H9 (cell line): ENCODE results near the gene TMEM61. TPM values are rescaled to one million over a fixed set of nuclear protein-coding genes. Genes with fewer than 3 reads are reported as not detected.

Experiments used
- DNase-seq: peaks from one replicate; pipeline ENCODE4 v3.0.0-alpha.2; 2017
- H2AFZ ChIP-seq: one replicate; pipeline ENCODE4 v1.6.1; 2013; ENCODE audit warnings: mild to moderate bottlenecking, low read length, control low read depth, moderate library complexity
- H2AK5ac ChIP-seq: 2 replicates; pipeline ENCODE4 v1.6.1; 2013; ENCODE audit warnings: low read length, control low read depth, mixed read lengths; ENCODE audit not compliant: insufficient read length
- H2BK120ac ChIP-seq: one replicate; pipeline ENCODE4 v1.6.1; 2013; ENCODE audit warnings: low read depth, mild to moderate bottlenecking, low read length, control low read depth, inconsistent platforms; ENCODE audit not compliant: poor library complexity, severe bottlenecking
- H2BK12ac ChIP-seq: 2 replicates; pipeline ENCODE4 v1.6.1; 2013; ENCODE audit warnings: low read length, control low read depth, mixed read lengths, low read depth; ENCODE audit not compliant: insufficient read length
- H2BK15ac ChIP-seq: 2 replicates; pipeline ENCODE4 v1.6.1; 2013; ENCODE audit warnings: low read depth, low read length, control low read depth
- H2BK20ac ChIP-seq: one replicate; pipeline ENCODE4 v1.6.1; 2013; ENCODE audit warnings: low read depth, mild to moderate bottlenecking, low read length, control low read depth, inconsistent platforms; ENCODE audit not compliant: poor library complexity, severe bottlenecking
- H2BK5ac ChIP-seq: 2 replicates; pipeline ENCODE4 v1.6.1; 2013; ENCODE audit warnings: low read length, control low read depth, mixed read lengths; ENCODE audit not compliant: insufficient read length
- H3K14ac ChIP-seq: 2 replicates; pipeline ENCODE4 v1.6.1; 2013; ENCODE audit warnings: low read length, control low read depth; ENCODE audit not compliant: insufficient read depth
- H3K18ac ChIP-seq: 2 replicates; pipeline ENCODE4 v1.6.1; 2013; ENCODE audit warnings: low read depth, mild to moderate bottlenecking, mixed read lengths, low read length, control low read depth; ENCODE audit not compliant: insufficient read length
- H3K23ac ChIP-seq: 2 replicates; pipeline ENCODE4 v1.6.1; 2013; ENCODE audit warnings: low read length, control low read depth, mixed read lengths, low read depth; ENCODE audit not compliant: insufficient read length
- H3K23me2 ChIP-seq: 2 replicates; pipeline ENCODE4 v1.6.1; 2013; ENCODE audit warnings: low read depth, mild to moderate bottlenecking, mixed read lengths, low read length, control low read depth; ENCODE audit not compliant: insufficient read length, poor library complexity, severe bottlenecking
- H3K27ac ChIP-seq: 2 replicates; pipeline ENCODE4 v1.5.1; 2013; ENCODE audit warnings: low read length, control low read depth, mixed read lengths, low read depth; ENCODE audit not compliant: insufficient read length
- H3K27me3 ChIP-seq: 2 replicates; pipeline ENCODE4 v1.6.1; 2013; ENCODE audit warnings: low read length, control low read depth, inconsistent platforms; ENCODE audit not compliant: insufficient read depth
- H3K4ac ChIP-seq: 2 replicates; pipeline ENCODE4 v1.6.1; 2013; ENCODE audit warnings: low read depth, mild to moderate bottlenecking, control low read depth, inconsistent platforms, low read length, moderate library complexity
- H3K4me1 ChIP-seq: 2 replicates; pipeline ENCODE4 v1.6.1; 2013; ENCODE audit warnings: low read length, control low read depth, inconsistent platforms; ENCODE audit not compliant: insufficient read depth
- H3K4me2 ChIP-seq: 2 replicates; pipeline ENCODE4 v1.6.1; 2013; ENCODE audit warnings: low read length, control low read depth, mixed read lengths; ENCODE audit not compliant: insufficient read length, insufficient read depth
- H3K56ac ChIP-seq: 2 replicates; pipeline ENCODE4 v1.6.1; 2013; ENCODE audit warnings: low read depth, mild to moderate bottlenecking, mixed read lengths, low read length, control low read depth; ENCODE audit not compliant: insufficient read length
- H3K79me1 ChIP-seq: 2 replicates; pipeline ENCODE4 v1.6.1; 2013; ENCODE audit warnings: low read depth, mild to moderate bottlenecking, moderate library complexity, low read length, control low read depth, inconsistent platforms; ENCODE audit not compliant: insufficient read depth, poor library complexity, severe bottlenecking
- H3K79me2 ChIP-seq: 2 replicates; pipeline ENCODE4 v1.6.1; 2013; ENCODE audit warnings: low read length, control low read depth, inconsistent platforms; ENCODE audit not compliant: insufficient read depth
- H3K9ac ChIP-seq: 2 replicates; pipeline ENCODE4 v1.6.1; 2013; ENCODE audit warnings: low read length, control low read depth, mixed read lengths; ENCODE audit not compliant: insufficient read length; ENCODE audit errors: extremely low read depth
- H3K9me3 ChIP-seq: one replicate; pipeline ENCODE4 v1.6.1; 2013; ENCODE audit warnings: low read depth, low read length, inconsistent platforms; ENCODE audit not compliant: control insufficient read depth
- H3T11ph ChIP-seq: one replicate; pipeline ENCODE4 v1.6.1; 2013; ENCODE audit warnings: mild to moderate bottlenecking, low read length, control low read depth, inconsistent platforms
- H4K20me1 ChIP-seq: one replicate; pipeline ENCODE4 v1.6.1; 2013; ENCODE audit not compliant: control insufficient read depth, insufficient read length, insufficient read depth
- H4K5ac ChIP-seq: 2 replicates; pipeline ENCODE4 v1.6.1; 2013; ENCODE audit warnings: low read depth, mild to moderate bottlenecking, mixed read lengths, low read length, control low read depth; ENCODE audit not compliant: insufficient read length
- H4K8ac ChIP-seq: replicated peaks from 2 replicates; pipeline ENCODE4 v1.6.1; 2013; ENCODE audit warnings: low read length, control low read depth, mixed read lengths, low read depth; ENCODE audit not compliant: insufficient read length
- H4K91ac ChIP-seq: 2 replicates; pipeline ENCODE4 v1.6.1; 2013; ENCODE audit warnings: low read depth, mild to moderate bottlenecking, moderate library complexity, mixed read lengths, low read length, control low read depth; ENCODE audit not compliant: insufficient read length
- H3K27ac Mint-ChIP-seq, 3 experiments: 2 replicates in 2 of 3; 3 replicates in 1 of 3; pipeline ENCODE4 v1.8.0; 2020 to 2021; ENCODE audit warnings: mixed read lengths in 3 of 3, mild to moderate bottlenecking in 1 of 3, moderate library complexity in 1 of 3
- H3K27me3 Mint-ChIP-seq: 2 replicates; pipeline ENCODE4 v1.8.0; 2021; ENCODE audit warnings: low read depth, mild to moderate bottlenecking, moderate library complexity, mixed read lengths
- H3K36me3 Mint-ChIP-seq, 3 experiments: 2 replicates in 2 of 3; 3 replicates in 1 of 3; pipeline ENCODE4 v1.8.0; 2020 to 2021; ENCODE audit warnings: low read depth in 3 of 3, mixed read lengths in 3 of 3; ENCODE audit not compliant: insufficient read depth in 1 of 3
- H3K4me1 Mint-ChIP-seq, 2 experiments: 2 replicates each; pipeline ENCODE4 v1.8.0; 2020; ENCODE audit warnings: mixed read lengths in 2 of 2
- H3K4me3 Mint-ChIP-seq, 2 experiments: 2 replicates in 1 of 2; 3 replicates in 1 of 2; pipeline ENCODE4 v1.8.0; 2020 to 2021; ENCODE audit warnings: mild to moderate bottlenecking in 2 of 2, mixed read lengths in 2 of 2, moderate library complexity in 1 of 2
- H3K9me3 Mint-ChIP-seq, 2 experiments: 2 replicates in 1 of 2; 3 replicates in 1 of 2; pipeline ENCODE4 v1.8.0; 2020; ENCODE audit warnings: mild to moderate bottlenecking in 2 of 2, mixed read lengths in 2 of 2, moderate library complexity in 1 of 2
- WGBS: extraction: QIAGEN DNeasy Blood & Tissue Kit; methylation state at CpG from one replicate; pipeline ENCODE4 v1.1.7; 2013; ENCODE audit warnings: missing lambda C conversion rate, low lambda C conversion rate, mixed read lengths; ENCODE audit not compliant: insufficient read length; ENCODE audit errors: extremely low coverage; 5-methylcytosine and 5-hydroxymethylcytosine counted together
- total RNA-seq: library from RNA; stranded (reverse); gene quantifications from 2 replicates; pipeline ENCODE4 v1.2.1, GENCODE V29; 2021
- TF ChIP-seq, protein P1 (sequence below): fragments of 200-600 bp; sonication (generic); conservative IDR thresholded peaks from 3 replicates; pipeline ENCODE4 v1.8.0; 2021; ENCODE audit warnings: antibody characterized with exemption, mild to moderate bottlenecking

TMEM61 gene
- total RNA-seq, 1 experiment from 2014 or later: 0.61 TPM

GRCh38 chr1:55000110-55001085 is 20.0 kb downstream of the TMEM61 start:
- no peak overlapping the region for H3T11ph ChIP-seq
- Mint-ChIP-seq H3K36me3 (no peaks in the 10 kb centered on the region), H3K27ac (no peak overlapping the region), H3K4me1 (peaks cover 24 to 32% of the 10 kb centered on the region in 2 experiments), H3K27me3 (peaks cover 62% of the 10 kb centered on the region), H3K4me3 (no peak overlapping the region), H3K9me3 (no peaks in the 10 kb centered on the region; a peak in 1 of 5 replicates)
- H2BK20ac ChIP-seq: no peak overlapping the region
- DNase-seq: no peak
- H2AFZ ChIP-seq: no peak overlapping the region
- peaks cover 27% of the 10 kb centered on the region; the same call in 1 of the 2 replicates for H3K27me3 ChIP-seq
- no peak overlapping the region for H3K4me2 ChIP-seq
- H2BK15ac ChIP-seq: no peak overlapping the region
- H3K79me2 ChIP-seq: no peaks in the 10 kb centered on the region
- H3K56ac ChIP-seq: no peak overlapping the region
- no peak overlapping the region for H3K23ac ChIP-seq
- H4K20me1 ChIP-seq: no peaks in the 10 kb centered on the region
- H3K4me1 ChIP-seq: peaks cover under 1% of the 10 kb centered on the region; the same call in 1 of the 2 replicates
- H4K8ac ChIP-seq: no peak overlapping the region
- H3K14ac ChIP-seq: no peak overlapping the region
- no peak overlapping the region for H3K27ac ChIP-seq
- H3K4ac ChIP-seq: no peak overlapping the region
- H4K91ac ChIP-seq: no peak overlapping the region
- no peaks in the 10 kb centered on the region for H3K79me1 ChIP-seq
- H3K9ac ChIP-seq: no peak overlapping the region
- no peak overlapping the region for H2BK5ac ChIP-seq
- WGBS: no CpG with 5 or more reads among the region's 8 CpGs
- H2BK12ac ChIP-seq: no peak overlapping the region
- peaks cover 7% of the 10 kb centered on the region for H3K23me2 ChIP-seq
- no peak overlapping the region for H2AK5ac ChIP-seq
- no peak overlapping the region for H3K18ac ChIP-seq
- H2BK120ac ChIP-seq: no peak overlapping the region
- H4K5ac ChIP-seq: no peak overlapping the region
- H3K9me3 ChIP-seq: no peaks in the 10 kb centered on the region
- TF ChIP-seq, protein P1, sequence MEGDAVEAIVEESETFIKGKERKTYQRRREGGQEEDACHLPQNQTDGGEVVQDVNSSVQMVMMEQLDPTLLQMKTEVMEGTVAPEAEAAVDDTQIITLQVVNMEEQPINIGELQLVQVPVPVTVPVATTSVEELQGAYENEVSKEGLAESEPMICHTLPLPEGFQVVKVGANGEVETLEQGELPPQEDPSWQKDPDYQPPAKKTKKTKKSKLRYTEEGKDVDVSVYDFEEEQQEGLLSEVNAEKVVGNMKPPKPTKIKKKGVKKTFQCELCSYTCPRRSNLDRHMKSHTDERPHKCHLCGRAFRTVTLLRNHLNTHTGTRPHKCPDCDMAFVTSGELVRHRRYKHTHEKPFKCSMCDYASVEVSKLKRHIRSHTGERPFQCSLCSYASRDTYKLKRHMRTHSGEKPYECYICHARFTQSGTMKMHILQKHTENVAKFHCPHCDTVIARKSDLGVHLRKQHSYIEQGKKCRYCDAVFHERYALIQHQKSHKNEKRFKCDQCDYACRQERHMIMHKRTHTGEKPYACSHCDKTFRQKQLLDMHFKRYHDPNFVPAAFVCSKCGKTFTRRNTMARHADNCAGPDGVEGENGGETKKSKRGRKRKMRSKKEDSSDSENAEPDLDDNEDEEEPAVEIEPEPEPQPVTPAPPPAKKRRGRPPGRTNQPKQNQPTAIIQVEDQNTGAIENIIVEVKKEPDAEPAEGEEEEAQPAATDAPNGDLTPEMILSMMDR: no peak
